Cardiac ventricle fibroblast (primary cell): Measurements from ENCODE around the gene APBB3. TPM values are rescaled to one million over a fixed set of nuclear protein-coding genes. Genes with fewer than 3 reads are reported as not detected.

Experiments
- total RNA-seq: library from RNA; depleted of rRNA; stranded (reverse); fragments of >200 nt; gene quantifications from 2 replicates; pipeline ENCODE4 v1.2.3, GENCODE V29; 2015

The APBB3 gene
- total RNA-seq, result 8.4 and 9.0 TPM in 2 replicates

GRCh38 chr5:140564196-140565023, at the start of gene APBB3, which contains the start of gene SLC35A4:
Gene APBB3 (minus strand): TSS chr5:140564598. CDS start chr5:140564245, 353 bp downstream.
Gene SLC35A4 (plus strand): TSS chr5:140564828. CDS start chr5:140567170, 2,342 bp downstream.

GRCh38 chr5:140557136-140557805, 7.1 kb downstream of the APBB3 start, which contains the start of gene SRA1:
Gene SRA1 (minus strand): TSS chr5:140557473. CDS start chr5:140557452, 21 bp downstream.

GRCh38 chr5:140547508-140548299, 16.7 kb downstream of the APBB3 start, which contains the start of gene EIF4EBP3:
Gene EIF4EBP3 (plus strand): TSS chr5:140547662. CDS start chr5:140547738, 76 bp downstream.

Other genes starting within 250 kb of the APBB3 start
- gene HBEGF, start 218.0 kb downstream of the APBB3 start, total RNA-seq, result 1.0 and 1.9 TPM in 2 replicates
- not detected in 2 replicates for gene SLC4A9, start 204.4 kb downstream of the APBB3 start, total RNA-seq
- 34.6 and 55.5 TPM in 2 replicates for gene ANKHD1, start 162.8 kb downstream of the APBB3 start, total RNA-seq
- gene EIF4EBP3, start 16.9 kb downstream of the APBB3 start, total RNA-seq, result 7.4 and 15.3 TPM in 2 replicates
- 24.0 and 25.6 TPM in 2 replicates for gene SRA1, start 7.1 kb downstream of the APBB3 start, total RNA-seq
- 26.9 and 37.6 TPM in 2 replicates for gene SLC35A4, start 230 bp upstream of the APBB3 start, total RNA-seq
- 0.15 and 1.3 TPM in 2 replicates for gene CD14, start 68.6 kb upstream of the APBB3 start, total RNA-seq
- gene TMCO6, start 74.9 kb upstream of the APBB3 start, total RNA-seq, result 26.7 and 72.8 TPM in 2 replicates
- gene NDUFA2, start 83.0 kb upstream of the APBB3 start, total RNA-seq, result 47.4 and 58.0 TPM in 2 replicates
- 62.4 and 66.5 TPM in 2 replicates for gene IK, start 83.2 kb upstream of the APBB3 start, total RNA-seq
- gene WDR55, start 100.3 kb upstream of the APBB3 start, total RNA-seq, result 15.8 and 18.2 TPM in 2 replicates
- not detected in 2 replicates for gene DND1, start 109.0 kb upstream of the APBB3 start, total RNA-seq
- gene HARS1, start 126.8 kb upstream of the APBB3 start, total RNA-seq, result 43.6 and 55.7 TPM in 2 replicates
- 20.3 and 21.3 TPM in 2 replicates for gene HARS2, start 126.9 kb upstream of the APBB3 start, total RNA-seq
- gene ZMAT2, start 135.8 kb upstream of the APBB3 start, total RNA-seq, result 18.2 and 25.1 TPM in 2 replicates
- 0.05 TPM in 1 of 2 replicates, not detected in the other for gene PCDHA1, start 221.5 kb upstream of the APBB3 start, total RNA-seq
- gene PCDHA2, start 230.3 kb upstream of the APBB3 start, total RNA-seq, result not detected in 2 replicates
- 0.10 and 0.25 TPM in 2 replicates for gene PCDHA3, start 236.5 kb upstream of the APBB3 start, total RNA-seq
- 0.24 and 0.31 TPM in 2 replicates for gene PCDHA4, start 242.5 kb upstream of the APBB3 start, total RNA-seq